ENCODE data around the gene SGSH.

Gene SGSH

GRCh38 chr17:80160536-80160935 lies 59.6 kb downstream of the SGSH start:
- DNase-seq (ENCODE audit: insufficient read length, low spot score) (no peak), FAIRE-seq (no peak)
- no peak for TF ChIP-seq POLR2A (IDR thresholded peaks at IDR 0.05; ENCODE audit: low read depth, low read length)
